GM10266 (cell line): ENCODE measurements around the gene VLDLR.

Experiments used
- DNase-seq: peaks from one replicate; pipeline ENCODE4 v3.0.0; 2012; ENCODE audit errors: extremely low spot score
- TF ChIP-seq, protein P1 (sequence below): IDR thresholded peaks from 2 replicates; pipeline ENCODE4 v1.5.1; 2012; ENCODE audit warnings: mild to moderate bottlenecking, low read depth; ENCODE audit not compliant: control insufficient read depth, insufficient read depth; ENCODE audit errors: missing control alignments

Gene VLDLR

DNA sequence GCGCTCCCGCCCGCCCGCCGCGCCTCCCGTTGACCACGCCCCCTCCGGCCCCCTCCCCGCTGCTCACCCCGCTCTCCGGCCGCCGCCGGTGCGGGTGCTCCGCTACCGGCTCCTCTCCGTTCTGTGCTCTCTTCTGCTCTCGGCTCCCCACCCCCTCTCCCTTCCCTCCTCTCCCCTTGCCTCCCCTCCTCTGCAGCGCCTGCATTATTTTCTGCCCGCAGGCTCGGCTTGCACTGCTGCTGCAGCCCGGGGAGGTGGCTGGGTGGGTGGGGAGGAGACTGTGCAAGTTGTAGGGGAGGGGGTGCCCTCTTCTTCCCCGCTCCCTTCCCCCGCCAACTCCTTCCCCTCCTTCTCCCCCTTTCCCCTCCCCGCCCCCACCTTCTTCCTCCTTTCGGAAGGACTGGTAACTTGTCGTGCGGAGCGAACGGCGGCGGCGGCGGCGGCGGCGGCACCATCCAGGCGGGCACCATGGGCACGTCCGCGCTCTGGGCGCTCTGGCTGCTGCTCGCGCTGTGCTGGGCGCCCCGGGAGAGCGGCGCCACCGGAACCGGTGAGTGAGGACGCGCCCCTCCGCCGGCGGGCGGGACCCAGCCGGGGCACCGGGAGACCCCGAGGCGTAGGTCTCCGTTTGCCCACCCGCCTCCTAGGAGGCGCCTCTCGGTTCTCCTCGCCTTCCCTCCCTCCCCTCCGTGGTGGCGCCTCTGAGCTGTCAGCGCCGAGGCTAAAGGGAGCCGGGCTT lies at the start of gene VLDLR:
VLDLR (plus strand) TSS at position 66 of the 739 bp plus-strand sequence; CDS start at position 469, 403 bp downstream.
- TF ChIP-seq, protein P1, sequence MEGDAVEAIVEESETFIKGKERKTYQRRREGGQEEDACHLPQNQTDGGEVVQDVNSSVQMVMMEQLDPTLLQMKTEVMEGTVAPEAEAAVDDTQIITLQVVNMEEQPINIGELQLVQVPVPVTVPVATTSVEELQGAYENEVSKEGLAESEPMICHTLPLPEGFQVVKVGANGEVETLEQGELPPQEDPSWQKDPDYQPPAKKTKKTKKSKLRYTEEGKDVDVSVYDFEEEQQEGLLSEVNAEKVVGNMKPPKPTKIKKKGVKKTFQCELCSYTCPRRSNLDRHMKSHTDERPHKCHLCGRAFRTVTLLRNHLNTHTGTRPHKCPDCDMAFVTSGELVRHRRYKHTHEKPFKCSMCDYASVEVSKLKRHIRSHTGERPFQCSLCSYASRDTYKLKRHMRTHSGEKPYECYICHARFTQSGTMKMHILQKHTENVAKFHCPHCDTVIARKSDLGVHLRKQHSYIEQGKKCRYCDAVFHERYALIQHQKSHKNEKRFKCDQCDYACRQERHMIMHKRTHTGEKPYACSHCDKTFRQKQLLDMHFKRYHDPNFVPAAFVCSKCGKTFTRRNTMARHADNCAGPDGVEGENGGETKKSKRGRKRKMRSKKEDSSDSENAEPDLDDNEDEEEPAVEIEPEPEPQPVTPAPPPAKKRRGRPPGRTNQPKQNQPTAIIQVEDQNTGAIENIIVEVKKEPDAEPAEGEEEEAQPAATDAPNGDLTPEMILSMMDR, result no peak
- peak; percentile 65 for DNase-seq

DNA sequence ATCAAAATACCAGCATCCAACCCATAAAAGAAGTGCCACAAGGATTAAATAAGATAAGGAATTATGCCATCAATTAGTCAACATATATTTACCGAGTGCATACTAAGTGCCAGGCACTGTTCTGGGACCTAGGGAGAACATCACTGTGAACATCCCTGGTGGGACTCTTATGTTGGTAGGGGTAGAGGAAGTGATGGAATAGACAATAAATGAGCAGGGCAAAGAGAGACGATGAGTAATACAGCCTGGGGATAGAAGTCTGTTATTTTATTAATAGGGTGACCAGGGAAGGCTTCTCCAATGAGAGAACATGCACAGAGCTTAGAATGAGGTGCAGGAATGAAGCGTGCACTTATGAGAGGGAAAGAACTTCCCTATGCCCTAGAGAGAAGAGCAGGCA lies 47.4 kb upstream of the VLDLR start:
- TF ChIP-seq, protein P1, result no peak
- DNase-seq, result no peak

DNA sequence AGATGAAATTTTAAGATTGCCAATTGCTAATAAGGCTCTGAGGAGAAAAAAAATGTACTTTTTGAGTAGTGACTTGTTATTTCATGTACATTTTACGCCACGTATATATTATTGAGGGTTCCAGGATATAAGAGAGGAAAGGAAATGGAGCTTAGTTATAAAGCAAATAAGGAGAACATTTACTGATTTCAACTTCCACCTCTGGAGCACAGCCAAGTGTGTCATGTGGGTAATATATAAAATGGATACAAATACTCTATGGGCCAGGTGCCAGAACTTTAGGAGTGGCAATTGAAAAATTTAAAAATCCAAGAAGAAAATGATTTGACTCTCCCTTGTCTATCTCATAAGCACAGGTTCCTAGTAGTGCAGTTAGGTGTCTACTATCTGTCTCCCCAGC lies 45.0 kb upstream of the VLDLR start:
- DNase-seq, result no peak
- TF ChIP-seq, protein P1, result no peak

DNA sequence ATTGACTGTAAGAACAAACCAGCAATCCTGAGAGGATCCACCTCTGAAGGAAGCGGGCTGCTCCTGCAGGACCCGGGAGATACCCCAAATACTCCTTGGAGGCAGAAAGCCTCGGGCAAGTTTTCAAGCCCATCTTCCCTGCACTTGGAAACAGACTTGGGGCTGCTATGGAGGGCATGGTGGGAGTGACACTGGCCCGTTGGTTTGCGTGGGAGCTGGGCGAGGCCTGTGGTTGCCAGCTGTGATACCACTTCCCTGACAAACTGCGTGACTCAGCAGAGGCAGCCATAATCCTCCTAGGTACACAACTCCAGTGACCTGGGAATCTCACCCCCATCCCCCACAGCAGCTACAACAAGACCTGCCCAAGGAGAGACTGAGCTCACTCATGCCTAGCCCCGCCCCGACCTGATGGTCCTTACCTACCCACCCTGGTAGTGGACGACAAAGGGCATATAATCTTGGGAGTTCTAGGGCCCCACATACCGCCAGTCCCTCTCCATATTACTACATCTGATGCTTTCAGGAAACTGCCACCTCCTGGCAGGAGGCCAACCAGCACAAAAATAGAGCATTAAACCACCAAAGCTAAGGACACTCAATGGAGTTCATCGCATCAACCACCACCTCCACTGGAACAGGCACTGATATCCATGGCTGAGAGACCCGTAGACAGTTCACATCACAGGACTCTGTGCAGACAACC lies 38.1 kb upstream of the VLDLR start:
- TF ChIP-seq, protein P1, result no peak
- DNase-seq, result no peak

DNA sequence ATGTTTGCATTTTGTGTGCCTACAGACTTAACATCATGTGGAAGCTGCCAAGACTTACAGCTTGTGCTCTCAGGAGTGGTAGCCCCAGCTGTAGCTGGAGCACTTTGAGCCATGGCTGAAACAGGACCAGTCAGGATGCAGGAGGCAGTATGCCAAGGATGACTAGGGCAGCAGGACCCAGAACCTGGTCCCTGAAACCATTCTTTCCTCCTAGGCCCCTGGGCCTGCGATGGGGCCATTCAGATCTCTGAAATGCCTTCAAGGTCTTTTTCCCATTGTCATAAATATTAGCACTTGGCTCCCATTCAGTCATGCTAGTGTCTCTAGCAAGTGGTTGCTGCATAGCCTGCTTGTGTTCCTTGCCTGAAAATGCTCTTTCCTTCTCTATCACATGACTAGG lies 29.6 kb upstream of the VLDLR start:
- DNase-seq, result no peak
- TF ChIP-seq, protein P1, result no peak

DNA sequence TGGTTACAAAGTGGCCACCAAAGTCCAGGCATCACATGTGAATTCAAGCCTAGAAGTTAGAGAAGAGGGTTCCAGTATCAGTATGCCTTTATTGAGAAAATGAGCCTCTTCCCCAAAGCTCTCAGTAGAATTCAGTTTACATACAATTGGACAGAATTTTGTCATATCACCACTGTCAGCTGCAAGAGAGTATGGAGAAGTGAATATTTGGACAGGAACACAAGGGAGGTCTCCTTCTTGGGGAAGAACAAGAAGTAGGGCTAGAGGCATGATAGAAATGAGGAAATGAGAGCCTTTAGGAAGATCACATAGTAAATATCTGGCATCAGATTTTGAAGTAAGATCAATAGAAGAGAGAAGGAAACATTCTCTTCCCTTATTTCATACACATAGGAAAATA lies 27.8 kb upstream of the VLDLR start:
- DNase-seq, result no peak

More for the DNA sequence above, 27.8 kb upstream of the VLDLR start:
- TF ChIP-seq, protein P1, result no peak
